OCI-LY7 (cell line): ENCODE data around the gene SLC16A3. TPM values are rescaled to one million over a fixed set of nuclear protein-coding genes. Genes with fewer than 3 reads are reported as not detected.

Source experiments
- BruUV-seq: library from RNA; stranded (reverse); fragments of 400-500 nt; replicated peaks from 2 replicates; lab custom pipeline; 2021; lab: Mats Ljungman, UMichigan
- CTCF ChIA-PET: fragments of 300-600 bp; sonication (Branson Sonifier 250); formaldehyde crosslinking; loops from one replicate; lab custom pipeline; 2022; ENCODE audit warnings: antibody characterized with exemption; ENCODE audit not compliant: unreplicated experiment; lab: Charles Lee
- POLR2A ChIA-PET: fragments of 300-600 bp; sonication (Branson Sonifier 250); formaldehyde crosslinking; loops from one replicate; lab custom pipeline; 2022; ENCODE audit warnings: antibody characterized with exemption; lab: Charles Lee
- DNase-seq: peaks from one replicate; pipeline ENCODE4 v3.0.0-alpha.2; 2015; ENCODE audit warnings: low spot score
- H2AFZ ChIP-seq: fragments of 200-600 bp; sonication (generic), shearing (Covaris generic); 2 replicates; pipeline ENCODE4 v1.6.1; 2014; ENCODE audit warnings: mild to moderate bottlenecking, antibody characterized with exemption, low read length, moderate library complexity
- H3K27ac ChIP-seq: fragments of 200-600 bp; sonication (generic); 2 replicates; pipeline ENCODE4 v1.5.1; 2014; ENCODE audit warnings: mixed run types, low read depth, mild to moderate bottlenecking, moderate library complexity, low read length, inconsistent platforms; ENCODE audit not compliant: poor library complexity, severe bottlenecking
- H3K36me3 ChIP-seq: fragments of 200-600 bp; sonication (generic); 2 replicates; pipeline ENCODE4 v1.6.1; 2014; ENCODE audit warnings: mild to moderate bottlenecking, antibody characterized with exemption, low read length, moderate library complexity, mixed read lengths; ENCODE audit not compliant: insufficient read depth
- H3K4me1 ChIP-seq: fragments of 200-600 bp; sonication (generic); 2 replicates; pipeline ENCODE4 v1.5.1; 2014; ENCODE audit warnings: mild to moderate bottlenecking, low read length; ENCODE audit not compliant: insufficient read depth, poor library complexity, severe bottlenecking
- H3K4me2 ChIP-seq: fragments of 200-600 bp; sonication (generic); 2 replicates; pipeline ENCODE4 v1.6.1; 2014; ENCODE audit warnings: mild to moderate bottlenecking, low read length
- H3K4me3 ChIP-seq: fragments of 200-600 bp; sonication (generic); 2 replicates; pipeline ENCODE4 v1.5.1; 2014; ENCODE audit warnings: mild to moderate bottlenecking, low read depth, low read length; ENCODE audit not compliant: poor library complexity, severe bottlenecking
- H3K79me2 ChIP-seq: fragments of 200-600 bp; sonication (generic); 2 replicates; pipeline ENCODE4 v1.6.1; 2016; ENCODE audit warnings: low read depth, mild to moderate bottlenecking, low read length, moderate library complexity, mixed read lengths; ENCODE audit not compliant: insufficient read depth
- H3K9me2 ChIP-seq: fragments of 200-600 bp; sonication (generic); 2 replicates; pipeline ENCODE4 v1.6.1; 2016; ENCODE audit warnings: mild to moderate bottlenecking, low read length, mixed read lengths; ENCODE audit not compliant: insufficient read depth
- H3K9me3 ChIP-seq: fragments of 200-600 bp; sonication (generic); 2 replicates; pipeline ENCODE4 v1.6.1; 2014; ENCODE audit warnings: mild to moderate bottlenecking, mixed run types, low read length, mixed read lengths
- H4K20me1 ChIP-seq: fragments of 200-600 bp; sonication (generic); 2 replicates; pipeline ENCODE4 v1.6.1; 2014; ENCODE audit warnings: mild to moderate bottlenecking, antibody characterized with exemption, low read length, moderate library complexity, mixed read lengths; ENCODE audit not compliant: insufficient read depth
- EZH2phosphoT487 ChIP-seq: fragments of 200-600 bp; sonication (generic); IDR thresholded peaks from 2 replicates; pipeline ENCODE4 v1.6.1; 2018; ENCODE audit warnings: low read depth, borderline replicate concordance, mild to moderate bottlenecking, mixed run types, antibody characterized with exemption, low read length, moderate library complexity, mixed read lengths
- intact Hi-C: fragments of 100-400 bp; cut with micrococcal nuclease; formaldehyde crosslinking; loops from one replicate; pipeline ENCODE4 v1.10.0; 2022; ENCODE audit not compliant: unreplicated experiment
- total RNA-seq, 2 experiments: library from RNA; depleted of rRNA in 1 of 2; stranded (reverse); fragments of >200 nt in 1 of 2; shearing (Covaris generic) in 1 of 2; gene quantifications; 2 replicates each; pipeline ENCODE4 v1.2.3, GENCODE V29; 2014 to 2022
- TF ChIP-seq, protein P1 (sequence below): fragments of 200-600 bp; sonication (generic); conservative IDR thresholded peaks from 2 replicates; pipeline ENCODE4 v1.5.1; 2014; ENCODE audit warnings: mild to moderate bottlenecking, antibody characterized with exemption, low read length, moderate library complexity, mixed read lengths

SLC16A3 gene
- total RNA-seq, 2 experiments from 2014 or later: 21.6 to 55.0 TPM

- Histone ChIP-seq H3K4me3 (no peak overlapping the region), H3K9me3 (no peaks in the 10 kb centered on the region), H3K79me2 (no peaks in the 10 kb centered on the region), H2AFZ (no peak overlapping the region), H3K4me1 (no peaks in the 10 kb centered on the region), H3K9me2 (no peaks in the 10 kb centered on the region), H4K20me1 (no peaks in the 10 kb centered on the region), H3K27ac (no peak overlapping the region), H3K36me3 (peaks cover 81% of the 10 kb centered on the region), H3K4me2 (no peak overlapping the region)
- BruUV-seq: no TSS peak
- ChIA-PET CTCF (no interaction called here), POLR2A (no interaction called here)
- TF ChIP-seq, protein P1, sequence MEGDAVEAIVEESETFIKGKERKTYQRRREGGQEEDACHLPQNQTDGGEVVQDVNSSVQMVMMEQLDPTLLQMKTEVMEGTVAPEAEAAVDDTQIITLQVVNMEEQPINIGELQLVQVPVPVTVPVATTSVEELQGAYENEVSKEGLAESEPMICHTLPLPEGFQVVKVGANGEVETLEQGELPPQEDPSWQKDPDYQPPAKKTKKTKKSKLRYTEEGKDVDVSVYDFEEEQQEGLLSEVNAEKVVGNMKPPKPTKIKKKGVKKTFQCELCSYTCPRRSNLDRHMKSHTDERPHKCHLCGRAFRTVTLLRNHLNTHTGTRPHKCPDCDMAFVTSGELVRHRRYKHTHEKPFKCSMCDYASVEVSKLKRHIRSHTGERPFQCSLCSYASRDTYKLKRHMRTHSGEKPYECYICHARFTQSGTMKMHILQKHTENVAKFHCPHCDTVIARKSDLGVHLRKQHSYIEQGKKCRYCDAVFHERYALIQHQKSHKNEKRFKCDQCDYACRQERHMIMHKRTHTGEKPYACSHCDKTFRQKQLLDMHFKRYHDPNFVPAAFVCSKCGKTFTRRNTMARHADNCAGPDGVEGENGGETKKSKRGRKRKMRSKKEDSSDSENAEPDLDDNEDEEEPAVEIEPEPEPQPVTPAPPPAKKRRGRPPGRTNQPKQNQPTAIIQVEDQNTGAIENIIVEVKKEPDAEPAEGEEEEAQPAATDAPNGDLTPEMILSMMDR: no peak
- TF ChIP-seq EZH2phosphoT487: no peak
- no peak for DNase-seq
- intact Hi-C loops: no loop called here
Measured at GRCh38 chr17:82245134-82246039, 16.5 kb downstream of the SLC16A3 start.

DNA sequence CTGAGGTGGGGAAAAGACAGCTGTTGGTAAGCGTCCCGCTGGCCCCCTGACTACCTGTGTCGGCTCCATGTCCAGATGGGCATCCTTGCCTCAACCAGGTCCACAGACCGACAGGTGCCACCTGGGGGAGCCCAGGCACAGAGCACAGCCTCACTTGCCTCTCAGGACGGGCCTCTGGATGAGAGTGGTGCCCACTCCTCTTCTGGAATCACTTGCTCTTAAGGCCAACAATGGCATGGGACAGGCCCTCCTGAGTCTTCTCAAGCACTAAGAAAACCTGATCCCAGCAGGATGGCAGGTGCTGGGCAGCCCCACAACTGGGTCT is 17.2 kb downstream of the SLC16A3 start:
- Histone ChIP-seq H3K9me2 (no peaks in the 10 kb centered on the region), H3K79me2 (no peaks in the 10 kb centered on the region), H3K4me1 (no peaks in the 10 kb centered on the region), H3K36me3 (peaks cover 87% of the 10 kb centered on the region), H3K9me3 (no peaks in the 10 kb centered on the region), H4K20me1 (no peaks in the 10 kb centered on the region), H3K4me3 (no peak overlapping the region), H3K4me2 (no peak overlapping the region), H3K27ac (no peak overlapping the region), H2AFZ (no peak overlapping the region)
- no TSS peak for BruUV-seq
- intact Hi-C loops: no loop called here
- DNase-seq: no peak
- TF ChIP-seq, protein P1: no peak
- TF ChIP-seq EZH2phosphoT487: no peak
- CTCF ChIA-PET: no interaction called here
- POLR2A ChIA-PET: no interaction called here
